ENCODE measurements around the gene ATF6.

DNA sequence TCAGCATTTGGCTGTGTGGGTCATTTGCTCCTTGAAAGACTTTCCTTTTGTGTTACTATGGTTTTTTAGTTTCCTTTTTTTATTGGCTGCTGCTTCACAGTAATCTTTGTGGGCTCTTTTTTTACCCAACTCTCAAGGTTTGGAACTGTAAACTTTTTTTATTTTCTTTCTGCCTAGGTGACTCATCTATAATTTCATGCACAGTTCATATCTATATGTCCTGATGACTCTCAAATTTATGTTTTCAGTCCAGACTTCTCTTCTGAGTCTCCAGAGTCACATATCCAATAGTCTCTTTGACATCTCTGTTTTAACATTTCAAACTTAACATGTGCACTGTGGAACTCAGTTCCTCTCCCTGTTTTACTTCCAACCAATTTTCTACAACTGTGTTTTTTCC lies 83.4 kb downstream of the ATF6 start:
- TF ChIP-seq POLR2A (IDR thresholded peaks at IDR 0.05; ENCODE audit: low read depth, low read length) (no peak), CEBPB (IDR thresholded peaks at IDR 0.05; ENCODE audit: low read depth, low read length) (no peak), MXI1 (IDR thresholded peaks at IDR 0.05; ENCODE audit: borderline replicate concordance, low read depth, low read length) (no peak), RAD21 (IDR thresholded peaks at IDR 0.05; ENCODE audit: low read length) (no peak), BHLHE40 (IDR thresholded peaks at IDR 0.05; ENCODE audit: low read depth, low read length) (no peak)
- TF ChIP-seq, protein P1, sequence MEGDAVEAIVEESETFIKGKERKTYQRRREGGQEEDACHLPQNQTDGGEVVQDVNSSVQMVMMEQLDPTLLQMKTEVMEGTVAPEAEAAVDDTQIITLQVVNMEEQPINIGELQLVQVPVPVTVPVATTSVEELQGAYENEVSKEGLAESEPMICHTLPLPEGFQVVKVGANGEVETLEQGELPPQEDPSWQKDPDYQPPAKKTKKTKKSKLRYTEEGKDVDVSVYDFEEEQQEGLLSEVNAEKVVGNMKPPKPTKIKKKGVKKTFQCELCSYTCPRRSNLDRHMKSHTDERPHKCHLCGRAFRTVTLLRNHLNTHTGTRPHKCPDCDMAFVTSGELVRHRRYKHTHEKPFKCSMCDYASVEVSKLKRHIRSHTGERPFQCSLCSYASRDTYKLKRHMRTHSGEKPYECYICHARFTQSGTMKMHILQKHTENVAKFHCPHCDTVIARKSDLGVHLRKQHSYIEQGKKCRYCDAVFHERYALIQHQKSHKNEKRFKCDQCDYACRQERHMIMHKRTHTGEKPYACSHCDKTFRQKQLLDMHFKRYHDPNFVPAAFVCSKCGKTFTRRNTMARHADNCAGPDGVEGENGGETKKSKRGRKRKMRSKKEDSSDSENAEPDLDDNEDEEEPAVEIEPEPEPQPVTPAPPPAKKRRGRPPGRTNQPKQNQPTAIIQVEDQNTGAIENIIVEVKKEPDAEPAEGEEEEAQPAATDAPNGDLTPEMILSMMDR (conservative IDR thresholded peaks at IDR 0.05; ENCODE audit: low read depth, low read length) = no peak
- TF ChIP-seq, protein P2, sequence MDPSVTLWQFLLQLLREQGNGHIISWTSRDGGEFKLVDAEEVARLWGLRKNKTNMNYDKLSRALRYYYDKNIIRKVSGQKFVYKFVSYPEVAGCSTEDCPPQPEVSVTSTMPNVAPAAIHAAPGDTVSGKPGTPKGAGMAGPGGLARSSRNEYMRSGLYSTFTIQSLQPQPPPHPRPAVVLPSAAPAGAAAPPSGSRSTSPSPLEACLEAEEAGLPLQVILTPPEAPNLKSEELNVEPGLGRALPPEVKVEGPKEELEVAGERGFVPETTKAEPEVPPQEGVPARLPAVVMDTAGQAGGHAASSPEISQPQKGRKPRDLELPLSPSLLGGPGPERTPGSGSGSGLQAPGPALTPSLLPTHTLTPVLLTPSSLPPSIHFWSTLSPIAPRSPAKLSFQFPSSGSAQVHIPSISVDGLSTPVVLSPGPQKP (IDR thresholded peaks at IDR 0.05; ENCODE audit: borderline replicate concordance, low read depth, low read length) = no peak
